ENCODE results near the gene TAF3.

The TAF3 gene

GRCh38 chr10:8036506-8037198 is 218.3 kb downstream of the TAF3 start:
- no peak for FAIRE-seq

- no peak for FAIRE-seq
These were observed 219.0 kb downstream of the TAF3 start for GRCh38 chr10:8037199-8037801.

- FAIRE-seq: no peak
These were observed 219.9 kb downstream of the TAF3 start for GRCh38 chr10:8037941-8038894.

GRCh38 chr10:8039321-8039881 is 221.1 kb downstream of the TAF3 start:
- no peak for FAIRE-seq

GRCh38 chr10:8040651-8041050 is 222.3 kb downstream of the TAF3 start:
- FAIRE-seq: no peak

GRCh38 chr10:8041284-8041991 is 223.1 kb downstream of the TAF3 start:
- FAIRE-seq: no peak

- no peak for FAIRE-seq
These were observed 223.9 kb downstream of the TAF3 start for GRCh38 chr10:8041992-8042720.

- no peak for FAIRE-seq
These were observed 224.6 kb downstream of the TAF3 start for GRCh38 chr10:8042721-8043568.

- no peak for FAIRE-seq
These were observed 225.4 kb downstream of the TAF3 start for GRCh38 chr10:8043569-8044306.

GRCh38 chr10:8044331-8044907 is 226.1 kb downstream of the TAF3 start:
- FAIRE-seq: no peak

- FAIRE-seq: no peak
These were observed 226.8 kb downstream of the TAF3 start for GRCh38 chr10:8044908-8045725.

- no peak for FAIRE-seq
These were observed 227.6 kb downstream of the TAF3 start for GRCh38 chr10:8045726-8046494.

- FAIRE-seq: no peak
These were observed 229.4 kb downstream of the TAF3 start for GRCh38 chr10:8047452-8048280.

- FAIRE-seq: no peak
These were observed 230.1 kb downstream of the TAF3 start for GRCh38 chr10:8048281-8049008.

- no peak for FAIRE-seq
These were observed 230.9 kb downstream of the TAF3 start for GRCh38 chr10:8049045-8049864.

All from islet of Langerhans (tissue), 1 donor.